ENCODE results near the gene GRB10. TPM values are rescaled to one million over a fixed set of nuclear protein-coding genes. Genes with fewer than 3 reads are reported as not detected.

The GRB10 gene
- total RNA-seq, 4 donors from 2014 or later: 8.8 to 55.7 (median 14.3) TPM

DNA sequence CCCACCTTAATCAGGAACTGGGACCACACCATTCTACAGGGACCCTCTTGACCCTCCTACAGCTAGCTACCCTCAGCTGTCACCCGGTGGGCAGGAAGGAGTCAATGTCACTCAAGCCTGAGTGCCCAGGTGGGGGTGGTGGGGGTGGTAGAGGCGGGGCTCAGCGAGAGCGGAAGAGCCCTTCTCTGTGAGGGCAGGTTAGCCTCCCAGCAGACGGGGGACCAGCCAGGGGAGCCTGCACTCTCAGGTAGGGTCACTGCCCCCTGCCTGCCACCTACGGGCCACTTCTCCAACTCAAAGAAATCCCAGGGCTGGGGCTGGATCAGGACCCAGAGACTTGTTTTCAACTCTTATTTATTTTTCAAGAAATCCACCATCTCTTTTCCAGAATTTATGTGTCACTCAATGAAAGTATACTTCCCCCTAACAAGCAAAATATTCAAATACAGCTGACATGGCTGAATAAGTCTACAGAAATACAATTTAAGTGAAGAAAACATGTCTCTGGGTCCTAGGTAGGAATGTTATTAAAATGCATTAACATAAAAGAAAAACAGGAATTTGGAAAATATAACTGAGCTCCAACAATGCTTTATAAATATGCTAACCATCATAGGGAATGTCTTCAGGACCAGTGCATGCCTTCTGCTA lies 154.1 kb downstream of the GRB10 start:
- no peak for TF ChIP-seq POLR2AphosphoS5 (IDR thresholded peaks at IDR 0.05)
- no peak for TF ChIP-seq POLR2A (IDR thresholded peaks at IDR 0.05)
- TF ChIP-seq EP300 (IDR thresholded peaks at IDR 0.05; ENCODE audit: low read depth): no peak
- TF ChIP-seq, protein P1, sequence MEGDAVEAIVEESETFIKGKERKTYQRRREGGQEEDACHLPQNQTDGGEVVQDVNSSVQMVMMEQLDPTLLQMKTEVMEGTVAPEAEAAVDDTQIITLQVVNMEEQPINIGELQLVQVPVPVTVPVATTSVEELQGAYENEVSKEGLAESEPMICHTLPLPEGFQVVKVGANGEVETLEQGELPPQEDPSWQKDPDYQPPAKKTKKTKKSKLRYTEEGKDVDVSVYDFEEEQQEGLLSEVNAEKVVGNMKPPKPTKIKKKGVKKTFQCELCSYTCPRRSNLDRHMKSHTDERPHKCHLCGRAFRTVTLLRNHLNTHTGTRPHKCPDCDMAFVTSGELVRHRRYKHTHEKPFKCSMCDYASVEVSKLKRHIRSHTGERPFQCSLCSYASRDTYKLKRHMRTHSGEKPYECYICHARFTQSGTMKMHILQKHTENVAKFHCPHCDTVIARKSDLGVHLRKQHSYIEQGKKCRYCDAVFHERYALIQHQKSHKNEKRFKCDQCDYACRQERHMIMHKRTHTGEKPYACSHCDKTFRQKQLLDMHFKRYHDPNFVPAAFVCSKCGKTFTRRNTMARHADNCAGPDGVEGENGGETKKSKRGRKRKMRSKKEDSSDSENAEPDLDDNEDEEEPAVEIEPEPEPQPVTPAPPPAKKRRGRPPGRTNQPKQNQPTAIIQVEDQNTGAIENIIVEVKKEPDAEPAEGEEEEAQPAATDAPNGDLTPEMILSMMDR (IDR thresholded peaks at IDR 0.05): no peak
- no peak for DNase-seq

DNA sequence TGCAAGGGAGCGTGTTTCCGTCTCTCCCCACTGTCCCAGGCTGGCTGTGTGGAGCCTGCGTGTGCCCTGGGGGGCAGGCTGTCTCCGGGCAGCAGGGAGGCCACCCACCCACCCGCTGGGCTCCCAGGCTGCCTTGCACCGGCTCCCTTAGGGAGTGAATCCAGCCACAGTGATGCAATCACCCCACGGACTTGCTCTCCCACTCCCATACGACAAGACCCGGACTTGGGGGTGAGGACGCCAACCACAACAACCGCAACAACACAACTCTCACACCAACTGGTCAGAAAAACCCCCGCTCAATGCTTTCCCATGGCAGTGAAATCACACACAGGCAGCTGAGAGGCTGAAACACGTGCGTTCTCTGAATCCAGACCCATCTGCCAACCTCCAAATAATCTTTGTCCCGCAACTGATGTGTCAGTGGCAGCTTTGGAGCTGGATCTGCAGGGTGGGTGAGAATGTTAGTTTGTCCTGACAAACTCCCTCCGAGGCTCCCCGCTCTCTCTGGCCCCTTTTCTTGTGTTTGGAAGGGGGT lies 154.8 kb downstream of the GRB10 start:
- no peak overlapping the region for H3K27ac ChIP-seq
- WGBS, 2 donors (ENCODE audit: low coverage in 1 of 2): 88% methylated on average over 14 of the region's 17 CpGs; no CpG with 5 or more reads in 1 of the 2 donors
- in situ Hi-C loops (cut with MboI; ENCODE audit: low pct_ligation_motif_present in 1 of 4, low pct_unique_long_range_greater_than_20kb in 1 of 4, low sequenced_read_pairs in 3 of 4): loop anchor here in 1 of 4 donors (25.0 kb wide), 1 partner anchor 166 kb away; the partner anchor contains the start of gene FIGNL1
- no peak overlapping the region for H3K4me3 ChIP-seq
- H3K27me3 ChIP-seq: no peaks in the 10 kb centered on the region
- H3K9me3 ChIP-seq: no peaks in the 10 kb centered on the region
- intact Hi-C loops (cut with DNase I; ENCODE audit: low total_unique reads): no loop called here
- TF ChIP-seq, protein P1 (IDR thresholded peaks at IDR 0.05): no peak
- TF ChIP-seq POLR2A (IDR thresholded peaks at IDR 0.05) (no peak), EP300 (IDR thresholded peaks at IDR 0.05; ENCODE audit: low read depth) (no peak), POLR2AphosphoS5 (IDR thresholded peaks at IDR 0.05) (no peak)
- peaks cover 0 to 12% (median 1%) of the 10 kb centered on the region in 4 donors for H3K4me1 ChIP-seq
- no peaks in the 10 kb centered on the region for H3K36me3 ChIP-seq
- DNase-seq: no peak

More for the DNA sequence above, 154.1 kb downstream of the GRB10 start:
- Histone ChIP-seq H3K27ac (no peak overlapping the region), H3K4me1 (peaks cover 0 to 16% (median 1%) of the 10 kb centered on the region in 4 donors), H3K27me3 (no peaks in the 10 kb centered on the region), H3K9me3 (no peaks in the 10 kb centered on the region), H3K36me3 (no peaks in the 10 kb centered on the region), H3K4me3 (no peak overlapping the region)
- WGBS, 2 donors (ENCODE audit: low coverage in 1 of 2): 74 to 80% methylated on average over 1 to 6 of the region's 6 CpGs
- intact Hi-C loops (cut with DNase I; ENCODE audit: low total_unique reads) (no loop called here), in situ Hi-C loops (cut with MboI; ENCODE audit: low pct_ligation_motif_present in 1 of 4, low pct_unique_long_range_greater_than_20kb in 1 of 4, low sequenced_read_pairs in 3 of 4) (loop anchor here in 1 of 4 donors (25.0 kb wide), 1 partner anchor 166 kb away; the partner anchor contains the start of gene FIGNL1)

DNA sequence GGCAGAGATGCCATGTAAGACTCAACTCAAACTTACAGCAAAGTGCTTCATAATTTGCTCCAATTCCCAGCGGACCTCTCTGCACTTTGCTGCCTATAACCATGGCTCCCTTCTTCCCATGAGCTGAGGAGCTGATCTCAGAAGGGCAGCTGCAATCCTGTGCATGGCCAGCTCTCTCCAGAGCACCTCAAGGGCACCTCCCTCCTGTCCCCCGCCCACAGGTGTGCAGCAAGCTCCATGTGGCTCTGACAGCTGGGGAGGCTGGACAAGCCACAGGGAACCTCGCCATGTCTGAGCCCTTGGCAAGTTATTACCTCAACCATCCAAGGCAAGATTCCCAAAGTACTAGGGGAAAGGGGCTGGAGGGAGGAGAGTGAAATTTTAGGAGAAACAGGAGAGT lies 156.4 kb downstream of the GRB10 start:
- Histone ChIP-seq H3K9me3 (no peaks in the 10 kb centered on the region), H3K36me3 (no peaks in the 10 kb centered on the region), H3K4me1 (no peaks in the 10 kb centered on the region), H3K27me3 (no peaks in the 10 kb centered on the region), H3K4me3 (no peak overlapping the region), H3K27ac (no peak overlapping the region)
- TF ChIP-seq POLR2A (IDR thresholded peaks at IDR 0.05) (no peak), EP300 (IDR thresholded peaks at IDR 0.05; ENCODE audit: low read depth) (no peak), POLR2AphosphoS5 (IDR thresholded peaks at IDR 0.05) (no peak)
- TF ChIP-seq, protein P1 (IDR thresholded peaks at IDR 0.05): no peak
- intact Hi-C loops (cut with DNase I; ENCODE audit: low total_unique reads): no loop called here
- in situ Hi-C loops (cut with MboI; ENCODE audit: low pct_ligation_motif_present in 1 of 4, low pct_unique_long_range_greater_than_20kb in 1 of 4, low sequenced_read_pairs in 3 of 4): loop anchor here in 1 of 4 donors (25.0 kb wide), 1 partner anchor 164 kb away; the partner anchor contains the start of gene FIGNL1
- WGBS, 2 donors (ENCODE audit: low coverage in 1 of 2): 94% methylated on average over 3 of the region's 3 CpGs; no CpG with 5 or more reads in 1 of the 2 donors
- DNase-seq: no peak

DNA sequence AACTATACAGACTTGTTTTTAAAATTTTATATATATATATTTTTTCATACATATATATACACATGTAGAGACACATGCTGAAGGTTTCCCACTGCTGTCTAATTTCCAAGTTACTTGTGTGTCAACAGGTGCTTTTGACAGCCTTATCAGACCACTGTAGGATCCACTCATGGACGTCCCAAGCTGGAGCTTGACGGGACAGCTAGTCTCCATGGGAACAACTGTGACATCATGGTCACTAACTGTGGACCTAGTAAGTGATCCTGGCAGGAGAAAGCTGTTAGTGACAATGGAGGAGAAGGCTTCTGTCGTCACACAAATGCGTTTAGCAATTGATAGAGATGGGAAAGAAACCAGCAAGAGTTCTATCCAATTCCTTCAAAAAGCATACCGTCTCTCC lies 157.3 kb downstream of the GRB10 start:
- WGBS, 2 donors (ENCODE audit: low coverage in 1 of 2): 90 to 95% methylated on average over 5 of the region's 5 CpGs
- no peak overlapping the region for H3K27ac ChIP-seq
- in situ Hi-C loops (cut with MboI; ENCODE audit: low pct_ligation_motif_present in 1 of 4, low pct_unique_long_range_greater_than_20kb in 1 of 4, low sequenced_read_pairs in 3 of 4): loop anchor here in 1 of 4 donors (25.0 kb wide), 1 partner anchor 163 kb away; the partner anchor contains the start of gene FIGNL1
- no peaks in the 10 kb centered on the region for H3K4me1 ChIP-seq
- H3K27me3 ChIP-seq: no peaks in the 10 kb centered on the region
- H3K9me3 ChIP-seq: no peaks in the 10 kb centered on the region
- H3K4me3 ChIP-seq: no peak overlapping the region
- intact Hi-C loops (cut with DNase I; ENCODE audit: low total_unique reads): no loop called here
- TF ChIP-seq, protein P1 (IDR thresholded peaks at IDR 0.05): no peak
- TF ChIP-seq POLR2A (IDR thresholded peaks at IDR 0.05) (no peak), POLR2AphosphoS5 (IDR thresholded peaks at IDR 0.05) (no peak), EP300 (IDR thresholded peaks at IDR 0.05; ENCODE audit: low read depth) (no peak)
- no peaks in the 10 kb centered on the region for H3K36me3 ChIP-seq
- DNase-seq: no peak
